Naive thymus-derived CD4-positive, alpha-beta T cell (primary cell): ENCODE measurements around the gene KCNH4. TPM values are rescaled to one million over a fixed set of nuclear protein-coding genes. Genes with fewer than 3 reads are reported as not detected.
"Not testable (repeated sequence)": the region's sequence is repeated elsewhere in the genome, so short reads cannot be mapped to it uniquely, and the experiment has no call there.

Experiments
- ATAC-seq: fragments of 150-1000 bp; cut with Tn5 transposase; 2 replicates; pipeline ENCODE4 v1.10.0; 2021; ENCODE audit warnings: mild to moderate bottlenecking, moderate library complexity
- CTCF ChIA-PET: fragments of 350-600 bp; sonication (Branson Sonifier 250); formaldehyde crosslinking; loops from one replicate; lab custom pipeline; 2021; ENCODE audit warnings: antibody characterized with exemption; lab: Charles Lee
- POLR2A ChIA-PET: fragments of 350-600 bp; sonication (Branson Sonifier 250); formaldehyde crosslinking; loops from one replicate; lab custom pipeline; 2021; ENCODE audit warnings: antibody characterized with exemption, inconsistent platforms; lab: Charles Lee
- DNase-seq, 9 donors: peaks; one replicate each; pipeline versions ENCODE4 v3.0.0 to v3.0.0-alpha.2; 2020 to 2022; ENCODE audit warnings: mixed read lengths in 1 of 9
- H3K27ac ChIP-seq: one replicate; pipeline ENCODE4 v1.7.0; 2013; ENCODE audit warnings: mild to moderate bottlenecking, low read depth, low read length, moderate library complexity
- H3K27me3 ChIP-seq, 2 donors: one replicate each; pipeline ENCODE4 v1.7.0; 2013; ENCODE audit warnings: low read length in 2 of 2, mild to moderate bottlenecking in 2 of 2, moderate library complexity in 2 of 2; ENCODE audit not compliant: control insufficient read depth in 2 of 2, insufficient read depth in 2 of 2
- H3K36me3 ChIP-seq, 3 experiments: 1 replicate in 2 of 3; 2 replicates in 1 of 3; pipeline ENCODE4 v1.7.0; 2013; ENCODE audit warnings: low read length in 3 of 3, mild to moderate bottlenecking in 3 of 3, moderate library complexity in 1 of 3; ENCODE audit not compliant: insufficient read depth in 3 of 3, control insufficient read depth in 2 of 3
- H3K4me1 ChIP-seq, 2 donors: one replicate each; pipeline ENCODE4 v1.7.0; 2013; ENCODE audit warnings: low read length in 2 of 2, mild to moderate bottlenecking in 2 of 2, moderate library complexity in 1 of 2; ENCODE audit not compliant: control insufficient read depth in 2 of 2, insufficient read depth in 2 of 2
- H3K4me3 ChIP-seq: 2 replicates; pipeline ENCODE4 v1.7.0; 2013; ENCODE audit warnings: mild to moderate bottlenecking, low read length
- H3K9me3 ChIP-seq, 3 experiments: 1 replicate in 2 of 3; 2 replicates in 1 of 3; pipeline ENCODE4 v1.7.0; 2013; ENCODE audit warnings: low read length in 3 of 3; ENCODE audit not compliant: control insufficient read depth in 2 of 3
- H3K27ac Mint-ChIP-seq, 9 donors: one replicate each; pipeline ENCODE4 v1.8.0; 2020 to 2022; ENCODE audit warnings: mixed read lengths in 9 of 9, mild to moderate bottlenecking in 8 of 9, moderate library complexity in 5 of 9, inconsistent platforms in 2 of 9
- H3K27me3 Mint-ChIP-seq, 5 donors: one replicate each; pipeline ENCODE4 v1.8.0; 2021 to 2022; ENCODE audit warnings: mixed read lengths in 5 of 5, mild to moderate bottlenecking in 1 of 5
- H3K36me3 Mint-ChIP-seq, 5 donors: one replicate each; pipeline ENCODE4 v1.8.0; 2020 to 2022; ENCODE audit warnings: mixed read lengths in 5 of 5, mild to moderate bottlenecking in 3 of 5, inconsistent platforms in 1 of 5
- H3K4me1 Mint-ChIP-seq, 7 donors: one replicate each; pipeline ENCODE4 v1.8.0; 2020 to 2022; ENCODE audit warnings: mixed read lengths in 7 of 7, mild to moderate bottlenecking in 3 of 7, inconsistent platforms in 1 of 7
- H3K4me3 Mint-ChIP-seq, 10 donors: one replicate each; pipeline ENCODE4 v1.8.0; 2020 to 2022; ENCODE audit warnings: mild to moderate bottlenecking in 10 of 10, mixed read lengths in 10 of 10, moderate library complexity in 6 of 10, inconsistent platforms in 2 of 10
- H3K9me3 Mint-ChIP-seq, 11 donors: one replicate each; pipeline ENCODE4 v1.8.0; 2020 to 2022; ENCODE audit warnings: mixed read lengths in 11 of 11, mild to moderate bottlenecking in 4 of 11, inconsistent platforms in 1 of 11, moderate library complexity in 1 of 11
- intact Hi-C, 2 donors: fragments of 100-400 bp; cut with micrococcal nuclease; formaldehyde crosslinking; loops; one replicate each; pipeline ENCODE4 v1.15.1; 2023
- polyA plus RNA-seq, 2 donors: library from polyadenylated mRNA; unstranded; fragments of 300-500 nt; fragmentation: Illumina TruSeq; gene quantifications; one replicate each; pipeline ENCODE4 v1.2.3, GENCODE V29; 2021
- total RNA-seq, 6 experiments: library from RNA in 5 of 6; stranded (reverse) in 5 of 6; gene quantifications; 1 replicate in 5 of 6; 2 replicates in 1 of 6; pipeline ENCODE4 v1.2.3 and lab custom pipeline; 2021 to 2026

The KCNH4 gene
- total and polyA plus RNA-seq, 7 experiments from 2014 or later = 0.07 to 0.24 (median 0.14) TPM; not detected in 3

GRCh38 chr17:42155614-42156045, 25.3 kb downstream of the KCNH4 start:
- H3K27ac ChIP-seq = no peak overlapping the region
- H3K9me3 Mint-ChIP-seq = peaks cover 0 to 4% (median 0%) of the 10 kb centered on the region in 11 donors
- intact Hi-C loops = loop anchor here (1.0 to 2.0 kb wide), 16 partner anchors 26 to 290 kb away; partner anchors contain the start of genes CNP (in 2 of the 2), DHX58 (in 2 of the 2), GHDC (in 2 of the 2) and KAT2A (in 2 of the 2)
- H3K36me3 Mint-ChIP-seq = peaks cover 0 to 3% (median 0%) of the 10 kb centered on the region in 5 donors
- peak overlapping the region; percentile 59 for H3K4me3 ChIP-seq
- peaks cover 10 to 16% of the 10 kb centered on the region in 2 donors for H3K4me1 ChIP-seq
- peak overlapping the region; percentile 80 to 97 (median 93) for H3K4me3 Mint-ChIP-seq
- H3K27ac Mint-ChIP-seq = peak overlapping the region in 8 of 9 donors; percentile 60 to 96 (median 78)
- H3K9me3 ChIP-seq = no peaks in the 10 kb centered on the region
- no peaks in the 10 kb centered on the region for H3K27me3 ChIP-seq
- H3K27me3 Mint-ChIP-seq = no peaks in the 10 kb centered on the region
- ChIA-PET POLR2A (interaction anchor here (0.7 to 1.6 kb wide), 4 partner anchors 28 to 219 kb away, joined by 3 to 7 read pairs (median 6); no protein-coding TSS in a partner anchor), CTCF (interaction anchor here (0.6 to 0.7 kb wide), 2 partner anchors 43 to 167 kb away, joined by 3 to 4 read pairs; partner anchors contain the start of gene DHX58)
- H3K4me1 Mint-ChIP-seq = peaks cover 21 to 42% (median 36%) of the 10 kb centered on the region in 7 donors
- H3K36me3 ChIP-seq = peaks cover 0 to 15% (median 0%) of the 10 kb centered on the region in 3 experiments
- ATAC-seq = no peak
- DNase-seq = no peak

- CTCF ChIA-PET = no interaction called here
These were observed 26.8 kb downstream of the KCNH4 start for GRCh38 chr17:42153919-42154742.

GRCh38 chr17:42146911-42147607, 33.9 kb downstream of the KCNH4 start:
- no peaks in the 10 kb centered on the region for H3K27me3 ChIP-seq
- no peak overlapping the region for H3K27ac ChIP-seq
- intact Hi-C loops = no loop called here
- H3K4me1 Mint-ChIP-seq = peaks cover 26 to 59% (median 41%) of the 10 kb centered on the region in 7 donors
- peaks cover 0 to 56% (median 0%) of the 10 kb centered on the region in 3 experiments for H3K36me3 ChIP-seq
- peak overlapping the region in 3 of 9 donors; percentile 29 to 79 (median 43) for H3K27ac Mint-ChIP-seq
- H3K4me1 ChIP-seq = no peaks in the 10 kb centered on the region
- H3K27me3 Mint-ChIP-seq = no peaks in the 10 kb centered on the region
- no peak for DNase-seq
- no peak overlapping the region for H3K4me3 ChIP-seq
- POLR2A ChIA-PET = no interaction called here
- no peak for ATAC-seq
- peaks cover 0 to 1% (median 0%) of the 10 kb centered on the region in 11 donors for H3K9me3 Mint-ChIP-seq
- H3K4me3 Mint-ChIP-seq = peak overlapping the region in 1 of 10 donors; percentile 20
- peaks cover 3 to 26% (median 10%) of the 10 kb centered on the region in 5 donors for H3K36me3 Mint-ChIP-seq
- CTCF ChIA-PET = no interaction called here
- H3K9me3 ChIP-seq = no peaks in the 10 kb centered on the region

More at GRCh38 chr17:42153919-42154742, 26.8 kb downstream of the KCNH4 start:
- H3K4me3 ChIP-seq = peak overlapping the region; percentile 76
- Mint-ChIP-seq H3K9me3 (peaks cover 0 to 4% (median 0%) of the 10 kb centered on the region in 11 donors), H3K4me3 (peak overlapping the region; percentile 81 to 97 (median 94)), H3K27me3 (no peaks in the 10 kb centered on the region), H3K4me1 (peaks cover 21 to 43% (median 37%) of the 10 kb centered on the region in 7 donors), H3K36me3 (peaks cover 0 to 3% (median 0%) of the 10 kb centered on the region in 5 donors), H3K27ac (peak overlapping the region; percentile 79 to 96 (median 93))
- intact Hi-C loops = loop anchor here (2.0 kb wide), 2 partner anchors 41 to 235 kb away; partner anchors contain the start of genes ACLY (in 1 of the 2) and DHX58 (in 1 of the 2)
- H3K36me3 ChIP-seq = peaks cover 0 to 18% (median 0%) of the 10 kb centered on the region in 3 experiments
- peaks cover 10 to 16% of the 10 kb centered on the region in 2 donors for H3K4me1 ChIP-seq
- ATAC-seq (no peak), DNase-seq (no peak)
- no peaks in the 10 kb centered on the region for H3K27me3 ChIP-seq
- H3K9me3 ChIP-seq = no peaks in the 10 kb centered on the region
- POLR2A ChIA-PET = interaction anchor here (0.7 to 1.6 kb wide), 9 partner anchors 11 to 466 kb away, joined by 3 to 7 read pairs (median 5); partner anchors contain the start of genes DNAJC7, EIF1, KAT2A and ODAD4
- H3K27ac ChIP-seq = peak overlapping the region; percentile 94

GRCh38 chr17:42143138-42143537, 37.8 kb downstream of the KCNH4 start:
- H3K27ac ChIP-seq, H3K27me3 ChIP-seq, CTCF ChIA-PET, H3K27me3 Mint-ChIP-seq, H3K9me3 Mint-ChIP-seq, H3K4me1 ChIP-seq, H3K4me3 ChIP-seq, ATAC-seq, DNase-seq, H3K27ac Mint-ChIP-seq, H3K9me3 ChIP-seq, intact Hi-C loops: not testable (repeated sequence)
- Mint-ChIP-seq H3K4me1 (peaks cover 20 to 70% (median 48%) of the 10 kb centered on the region in 7 donors), H3K4me3 (peak overlapping the region in 1 of 10 donors; percentile 41), H3K36me3 (peaks cover 0 to 25% (median 7%) of the 10 kb centered on the region in 5 donors)
- H3K36me3 ChIP-seq = peaks cover 0 to 58% (median 3%) of the 10 kb centered on the region in 3 experiments
- POLR2A ChIA-PET = interaction anchor here (1.1 to 1.4 kb wide), 2 partner anchors 11 to 26 kb away, joined by 3 to 5 read pairs; partner anchors contain the start of gene RAB5C

- Histone ChIP-seq H3K36me3 (peaks cover 0 to 57% (median 3%) of the 10 kb centered on the region in 3 experiments), H3K4me3 (no peak overlapping the region), H3K27ac (no peak overlapping the region), H3K4me1 (no peaks in the 10 kb centered on the region), H3K27me3 (no peaks in the 10 kb centered on the region), H3K9me3 (no peaks in the 10 kb centered on the region)
- Mint-ChIP-seq H3K4me1 (peaks cover 20 to 69% (median 51%) of the 10 kb centered on the region in 7 donors), H3K27ac (peak overlapping the region in 1 of 9 donors; percentile 65), H3K27me3 (no peaks in the 10 kb centered on the region), H3K9me3 (peaks cover 0 to 1% (median 0%) of the 10 kb centered on the region in 11 donors), H3K36me3 (peaks cover 0 to 22% (median 7%) of the 10 kb centered on the region in 5 donors), H3K4me3 (peak overlapping the region in 4 of 10 donors; percentile 1 to 41 (median 29))
- ChIA-PET POLR2A (interaction anchor here (0.5 to 1.4 kb wide), 3 partner anchors 12 to 1191 kb away, joined by 3 to 5 read pairs (median 3); partner anchors contain the start of gene RAB5C), CTCF (interaction anchor here (0.6 kb wide), 1 partner anchor 1693 kb away, joined by 6 read pairs; no protein-coding TSS in a partner anchor)
- ATAC-seq (no peak), DNase-seq (no peak)
- intact Hi-C loops = no loop called here
These were observed 38.5 kb downstream of the KCNH4 start for GRCh38 chr17:42142371-42142896.
